GM12878 (cell line): ENCODE measurements around the gene ADGRL3. TPM values are rescaled to one million over a fixed set of nuclear protein-coding genes. Genes with fewer than 3 reads are reported as not detected.

Experiments used
- ATAC-seq: fragments of 200-7000 bp; cut with Tn5 transposase; 3 replicates; pipeline ENCODE4 v1.9.1; 2020; ENCODE audit warnings: mild to moderate bottlenecking, moderate library complexity
- BruUV-seq: library from RNA; stranded (reverse); fragments of 400-500 nt; replicated peaks from 2 replicates; lab custom pipeline; 2021; lab: Mats Ljungman, UMichigan
- CTCF ChIA-PET: fragments of 300-600 bp; sonication (Branson Sonifier 250); formaldehyde crosslinking; extraction: SDS; loops from one replicate; lab custom pipeline; 2021; ENCODE audit warnings: inconsistent platforms; lab: Yijun Ruan, JAX
- POLR2A ChIA-PET: fragments of 350-600 bp; formaldehyde crosslinking; extraction: SDS; loops from one replicate; lab custom pipeline; 2021; ENCODE audit warnings: inconsistent platforms; lab: Charles Lee
- RAD21 ChIA-PET: fragments of 300-600 bp; sonication (Branson Sonifier 250); formaldehyde crosslinking; loops from one replicate; lab custom pipeline; 2023; ENCODE audit warnings: antibody characterized with exemption; ENCODE audit not compliant: unreplicated experiment; lab: Charles Lee
- SMC1A ChIA-PET: fragments of 300-600 bp; sonication (Branson Sonifier 250); formaldehyde crosslinking; loops from one replicate; lab custom pipeline; 2023; ENCODE audit not compliant: unreplicated experiment, uncharacterized antibody; lab: Charles Lee
- DNase-seq: peaks from one replicate; pipeline ENCODE4 v3.0.0-alpha.2; 2011; ENCODE audit warnings: low read depth, low spot score
- FAIRE-seq: peaks from 3 replicates; lab custom pipeline; 2011; peaks lifted over from hg19 to GRCh38; lab: Jason Lieb, UNC
- H2AFZ ChIP-seq: 2 replicates; pipeline ENCODE4 v1.6.0; 2011; ENCODE audit warnings: low read depth, low read length, control low read depth; ENCODE audit not compliant: control insufficient read depth
- H3K27ac ChIP-seq: 2 replicates; pipeline ENCODE4 v1.5.1; 2011; ENCODE audit warnings: control low read depth; ENCODE audit not compliant: control insufficient read depth, insufficient read depth
- H3K27me3 ChIP-seq, 2 experiments: replicated peaks in 1 of 2; 2 replicates each; pipeline versions ENCODE4 v1.6.0 to v1.6.1; 2011; ENCODE audit warnings: low read length in 1 of 2; ENCODE audit not compliant: control insufficient read depth in 2 of 2, insufficient read depth in 2 of 2
- H3K36me3 ChIP-seq, 2 experiments: 2 replicates each; pipeline ENCODE4 v1.5.1; 2011; ENCODE audit warnings: low read length in 1 of 2; ENCODE audit not compliant: control insufficient read depth in 2 of 2, insufficient read depth in 2 of 2
- H3K4me1 ChIP-seq: 2 replicates; pipeline ENCODE4 v1.6.1; 2011; ENCODE audit warnings: mild to moderate bottlenecking, low read length, moderate library complexity, mixed read lengths; ENCODE audit not compliant: control insufficient read depth, insufficient read depth
- H3K4me2 ChIP-seq: 2 replicates; pipeline ENCODE4 v1.6.0; 2011; ENCODE audit warnings: control low read depth; ENCODE audit not compliant: control insufficient read depth, insufficient read depth
- H3K4me3 ChIP-seq: fragments of 200-600 bp; sonication (generic); 2 replicates; pipeline ENCODE4 v1.5.1; 2016
- H3K79me2 ChIP-seq: 2 replicates; pipeline ENCODE4 v1.6.0; 2011; ENCODE audit warnings: low read length; ENCODE audit not compliant: control insufficient read depth, insufficient read depth
- H3K9ac ChIP-seq: 2 replicates; pipeline ENCODE4 v1.8.0; 2011; ENCODE audit warnings: low read length, control low read depth, mixed read lengths; ENCODE audit not compliant: control insufficient read depth, insufficient read depth
- H3K9me3 ChIP-seq: replicated peaks from 3 replicates; pipeline ENCODE4 v1.5.1; 2011; ENCODE audit warnings: mild to moderate bottlenecking, low read length; ENCODE audit not compliant: control insufficient read depth, insufficient read depth
- H4K20me1 ChIP-seq: 2 replicates; pipeline ENCODE4 v1.6.0; 2011; ENCODE audit not compliant: control insufficient read depth, insufficient read depth
- ATF7 ChIP-seq: fragments of 450-650 bp; IDR thresholded peaks from 2 replicates; pipeline ENCODE4 v1.6.1; 2016; ENCODE audit warnings: low read depth, mild to moderate bottlenecking
- BRCA1 ChIP-seq: IDR thresholded peaks from 2 replicates; pipeline ENCODE4 v1.6.1; 2011; ENCODE audit warnings: low read depth, low read length, improper control_type of control experiment
- CBX5 ChIP-seq: sonication (generic); IDR thresholded peaks from 2 replicates; pipeline ENCODE4 v1.6.1; 2016; ENCODE audit warnings: low read depth, moderate library complexity, mild to moderate bottlenecking, inconsistent platforms
- FOXK2 ChIP-seq: fragments of 450-650 bp; IDR thresholded peaks from 2 replicates; pipeline ENCODE4 v1.6.1; 2017; ENCODE audit warnings: mild to moderate bottlenecking, moderate library complexity
- JUNB ChIP-seq: IDR thresholded peaks from 2 replicates; pipeline ENCODE4 v1.6.1; 2016; ENCODE audit warnings: antibody characterized with exemption, mild to moderate bottlenecking
- MYB ChIP-seq: fragments of 150-350 bp; IDR thresholded peaks from 2 replicates; pipeline ENCODE4 v1.6.1; 2014; ENCODE audit warnings: mild to moderate bottlenecking, low read depth, low read length, borderline replicate concordance
- NRF1 ChIP-seq: conservative IDR thresholded peaks from 2 replicates; pipeline ENCODE4 v1.6.1; 2011; ENCODE audit warnings: mild to moderate bottlenecking, low read depth, low read length, improper control_type of control experiment
- SMAD5 ChIP-seq: IDR thresholded peaks from 2 replicates; pipeline ENCODE4 v1.6.1; 2016; ENCODE audit warnings: antibody characterized with exemption, low read depth
- SUPT20H ChIP-seq: IDR thresholded peaks from 2 replicates; pipeline ENCODE4 v1.6.1; 2011; ENCODE audit warnings: low read depth, mild to moderate bottlenecking, low read length, moderate library complexity, borderline replicate concordance; ENCODE audit not compliant: control insufficient read depth
- TCF7 ChIP-seq: IDR thresholded peaks from 2 replicates; pipeline ENCODE4 v1.6.1; 2014; ENCODE audit warnings: antibody characterized with exemption, borderline replicate concordance
- ZNF274 ChIP-seq: IDR thresholded peaks from one replicate; pipeline ENCODE4 v1.8.0; 2011; ENCODE audit not compliant: insufficient read length, insufficient read depth
- WGBS: methylation state at CpG from one replicate; pipeline ENCODE4 v1.1.6; 2016; ENCODE audit warnings: low lambda C conversion rate; ENCODE audit not compliant: insufficient replicate concordance, insufficient coverage; ENCODE audit errors: missing lambda C conversion rate; 5-methylcytosine and 5-hydroxymethylcytosine counted together
- in situ Hi-C: fragments of 300-500 bp; cut with MboI; formaldehyde crosslinking; loops from 9 replicates; pipeline ENCODE4 v1.14.3; 2018; ENCODE audit warnings: mixed read lengths
- intact Hi-C: fragments of 100-400 bp; cut with micrococcal nuclease; formaldehyde crosslinking; loops from one replicate; pipeline ENCODE4 v1.14.2; 2022; ENCODE audit not compliant: unreplicated experiment
- polyA plus RNA-seq, 11 experiments: library from polyadenylated mRNA; depleted of rRNA in 4 of 11; unstranded in 6 of 11; stranded (reverse) in 5 of 11; fragments of >200 nt; fragmentation: Nextera tagmentation in 4 of 11; fragmentation: Illumina TruSeq in 1 of 11; extraction: Ambion mirVana in 4 of 11; extraction: Trizol in 1 of 11; gene quantifications; 1 replicate in 1 of 11; 2 replicates in 10 of 11; pipeline versions ENCODE4 v1.2.1 to v1.2.3, GENCODE V29; 2011 to 2016; ENCODE audit warnings: inconsistent platforms in 2 of 11, missing spikeins in 2 of 11, low read depth in 1 of 11
- total RNA-seq, 4 experiments: library from RNA; depleted of rRNA in 3 of 4; stranded (reverse); fragments of >200 nt in 3 of 4; fragmentation: Illumina TruSeq in 1 of 4; extraction: Trizol in 1 of 4; gene quantifications; 2 replicates each; pipeline versions ENCODE4 v1.2.1 to v1.2.3, GENCODE V29; 2013 to 2021
- TF ChIP-seq, protein P1 (sequence below): IDR thresholded peaks from 2 replicates; pipeline ENCODE4 v1.6.1; 2012; ENCODE audit warnings: low read depth, low read length, improper control_type of control experiment
- TF ChIP-seq, protein P2 (sequence below): IDR thresholded peaks from 2 replicates; pipeline ENCODE4 v1.6.1; 2011; ENCODE audit warnings: mild to moderate bottlenecking, low read depth, low read length, moderate library complexity; ENCODE audit not compliant: insufficient replicate concordance
- TF ChIP-seq, protein P3 (sequence below): fragments of 450-650 bp; IDR thresholded peaks from 2 replicates; pipeline ENCODE4 v1.6.1; 2016; ENCODE audit warnings: mild to moderate bottlenecking
- TF ChIP-seq, protein P4 (sequence below): fragments of 450-650 bp; IDR thresholded peaks from 2 replicates; pipeline ENCODE4 v1.6.1; 2017; ENCODE audit warnings: mild to moderate bottlenecking
- TF ChIP-seq, protein P5 (sequence below): IDR thresholded peaks from 2 replicates; pipeline ENCODE4 v1.6.1; 2012; ENCODE audit warnings: improper control_type of control experiment, low read depth, low read length; ENCODE audit not compliant: insufficient replicate concordance

ADGRL3 gene
- total and polyA plus RNA-seq, 10 of the 15 experiments (the other 5 are each of a cell fraction or from before 2014, with no cell fraction given), result 1.1 TPM; not detected in 9

DNA sequence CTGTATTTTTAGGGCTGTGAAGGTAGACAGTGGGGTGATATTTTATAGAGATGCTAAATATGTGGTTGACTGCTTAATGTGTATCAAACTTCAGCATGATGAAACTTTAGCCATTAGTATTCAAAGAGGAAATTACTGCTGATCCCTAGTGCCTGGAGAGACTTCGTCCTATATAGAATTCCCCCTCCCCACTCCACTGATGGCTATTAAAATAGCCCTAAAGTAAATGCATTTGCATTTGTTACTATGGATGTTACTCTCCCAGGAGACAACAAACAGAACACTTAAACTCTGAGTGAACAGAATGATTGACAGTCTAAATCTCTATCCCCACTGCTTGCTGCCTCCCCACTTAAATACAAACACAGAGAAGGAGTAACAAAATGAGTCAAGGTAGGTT is 39.1 kb downstream of the ADGRL3 start:
- no peak overlapping the region for H2AFZ ChIP-seq
- no peaks in the 10 kb centered on the region for H3K9me3 ChIP-seq
- intact Hi-C loops, result no loop called here
- H3K27ac ChIP-seq, result no peak overlapping the region
- no peaks in the 10 kb centered on the region for H3K27me3 ChIP-seq
- DNase-seq (no peak), ATAC-seq (no peak), FAIRE-seq (no peak)
- H4K20me1 ChIP-seq, result no peaks in the 10 kb centered on the region
- H3K36me3 ChIP-seq, result no peaks in the 10 kb centered on the region
- 0% methylated on average over 1 of the region's 1 CpG for WGBS
- POLR2A ChIA-PET, result no interaction called here
- CTCF ChIA-PET, result no interaction called here
- no peak overlapping the region for H3K4me3 ChIP-seq
- BruUV-seq, result no TSS peak
- no peak overlapping the region for H3K4me2 ChIP-seq
- no peaks in the 10 kb centered on the region for H3K4me1 ChIP-seq
- no peaks in the 10 kb centered on the region for H3K79me2 ChIP-seq
- SMC1A ChIA-PET, result no interaction called here
- no peak overlapping the region for H3K9ac ChIP-seq
- in situ Hi-C loops, result no loop called here
- RAD21 ChIA-PET, result no interaction called here
- TF ChIP-seq, protein P1, sequence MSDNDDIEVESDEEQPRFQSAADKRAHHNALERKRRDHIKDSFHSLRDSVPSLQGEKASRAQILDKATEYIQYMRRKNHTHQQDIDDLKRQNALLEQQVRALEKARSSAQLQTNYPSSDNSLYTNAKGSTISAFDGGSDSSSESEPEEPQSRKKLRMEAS, result no peak
- TF ChIP-seq, protein P2, sequence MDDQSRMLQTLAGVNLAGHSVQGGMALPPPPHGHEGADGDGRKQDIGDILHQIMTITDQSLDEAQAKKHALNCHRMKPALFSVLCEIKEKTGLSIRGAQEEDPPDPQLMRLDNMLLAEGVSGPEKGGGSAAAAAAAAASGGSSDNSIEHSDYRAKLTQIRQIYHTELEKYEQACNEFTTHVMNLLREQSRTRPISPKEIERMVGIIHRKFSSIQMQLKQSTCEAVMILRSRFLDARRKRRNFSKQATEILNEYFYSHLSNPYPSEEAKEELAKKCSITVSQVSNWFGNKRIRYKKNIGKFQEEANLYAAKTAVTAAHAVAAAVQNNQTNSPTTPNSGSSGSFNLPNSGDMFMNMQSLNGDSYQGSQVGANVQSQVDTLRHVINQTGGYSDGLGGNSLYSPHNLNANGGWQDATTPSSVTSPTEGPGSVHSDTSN, result no peak
- TF ChIP-seq FOXK2 (no peak), NRF1 (no peak), ZNF274 (no peak), MYB (no peak), ATF7 (no peak), SMAD5 (no peak), BRCA1 (no peak), TCF7 (no peak), JUNB (no peak), CBX5 (no peak), SUPT20H (no peak)
- TF ChIP-seq, protein P3, sequence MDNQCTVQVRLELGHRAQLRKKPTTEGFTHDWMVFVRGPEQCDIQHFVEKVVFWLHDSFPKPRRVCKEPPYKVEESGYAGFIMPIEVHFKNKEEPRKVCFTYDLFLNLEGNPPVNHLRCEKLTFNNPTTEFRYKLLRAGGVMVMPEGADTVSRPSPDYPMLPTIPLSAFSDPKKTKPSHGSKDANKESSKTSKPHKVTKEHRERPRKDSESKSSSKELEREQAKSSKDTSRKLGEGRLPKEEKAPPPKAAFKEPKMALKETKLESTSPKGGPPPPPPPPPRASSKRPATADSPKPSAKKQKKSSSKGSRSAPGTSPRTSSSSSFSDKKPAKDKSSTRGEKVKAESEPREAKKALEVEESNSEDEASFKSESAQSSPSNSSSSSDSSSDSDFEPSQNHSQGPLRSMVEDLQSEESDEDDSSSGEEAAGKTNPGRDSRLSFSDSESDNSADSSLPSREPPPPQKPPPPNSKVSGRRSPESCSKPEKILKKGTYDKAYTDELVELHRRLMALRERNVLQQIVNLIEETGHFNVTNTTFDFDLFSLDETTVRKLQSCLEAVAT, result no peak
- TF ChIP-seq, protein P4, sequence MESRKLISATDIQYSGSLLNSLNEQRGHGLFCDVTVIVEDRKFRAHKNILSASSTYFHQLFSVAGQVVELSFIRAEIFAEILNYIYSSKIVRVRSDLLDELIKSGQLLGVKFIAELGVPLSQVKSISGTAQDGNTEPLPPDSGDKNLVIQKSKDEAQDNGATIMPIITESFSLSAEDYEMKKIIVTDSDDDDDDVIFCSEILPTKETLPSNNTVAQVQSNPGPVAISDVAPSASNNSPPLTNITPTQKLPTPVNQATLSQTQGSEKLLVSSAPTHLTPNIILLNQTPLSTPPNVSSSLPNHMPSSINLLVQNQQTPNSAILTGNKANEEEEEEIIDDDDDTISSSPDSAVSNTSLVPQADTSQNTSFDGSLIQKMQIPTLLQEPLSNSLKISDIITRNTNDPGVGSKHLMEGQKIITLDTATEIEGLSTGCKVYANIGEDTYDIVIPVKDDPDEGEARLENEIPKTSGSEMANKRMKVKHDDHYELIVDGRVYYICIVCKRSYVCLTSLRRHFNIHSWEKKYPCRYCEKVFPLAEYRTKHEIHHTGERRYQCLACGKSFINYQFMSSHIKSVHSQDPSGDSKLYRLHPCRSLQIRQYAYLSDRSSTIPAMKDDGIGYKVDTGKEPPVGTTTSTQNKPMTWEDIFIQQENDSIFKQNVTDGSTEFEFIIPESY, result no peak
- TF ChIP-seq, protein P5, sequence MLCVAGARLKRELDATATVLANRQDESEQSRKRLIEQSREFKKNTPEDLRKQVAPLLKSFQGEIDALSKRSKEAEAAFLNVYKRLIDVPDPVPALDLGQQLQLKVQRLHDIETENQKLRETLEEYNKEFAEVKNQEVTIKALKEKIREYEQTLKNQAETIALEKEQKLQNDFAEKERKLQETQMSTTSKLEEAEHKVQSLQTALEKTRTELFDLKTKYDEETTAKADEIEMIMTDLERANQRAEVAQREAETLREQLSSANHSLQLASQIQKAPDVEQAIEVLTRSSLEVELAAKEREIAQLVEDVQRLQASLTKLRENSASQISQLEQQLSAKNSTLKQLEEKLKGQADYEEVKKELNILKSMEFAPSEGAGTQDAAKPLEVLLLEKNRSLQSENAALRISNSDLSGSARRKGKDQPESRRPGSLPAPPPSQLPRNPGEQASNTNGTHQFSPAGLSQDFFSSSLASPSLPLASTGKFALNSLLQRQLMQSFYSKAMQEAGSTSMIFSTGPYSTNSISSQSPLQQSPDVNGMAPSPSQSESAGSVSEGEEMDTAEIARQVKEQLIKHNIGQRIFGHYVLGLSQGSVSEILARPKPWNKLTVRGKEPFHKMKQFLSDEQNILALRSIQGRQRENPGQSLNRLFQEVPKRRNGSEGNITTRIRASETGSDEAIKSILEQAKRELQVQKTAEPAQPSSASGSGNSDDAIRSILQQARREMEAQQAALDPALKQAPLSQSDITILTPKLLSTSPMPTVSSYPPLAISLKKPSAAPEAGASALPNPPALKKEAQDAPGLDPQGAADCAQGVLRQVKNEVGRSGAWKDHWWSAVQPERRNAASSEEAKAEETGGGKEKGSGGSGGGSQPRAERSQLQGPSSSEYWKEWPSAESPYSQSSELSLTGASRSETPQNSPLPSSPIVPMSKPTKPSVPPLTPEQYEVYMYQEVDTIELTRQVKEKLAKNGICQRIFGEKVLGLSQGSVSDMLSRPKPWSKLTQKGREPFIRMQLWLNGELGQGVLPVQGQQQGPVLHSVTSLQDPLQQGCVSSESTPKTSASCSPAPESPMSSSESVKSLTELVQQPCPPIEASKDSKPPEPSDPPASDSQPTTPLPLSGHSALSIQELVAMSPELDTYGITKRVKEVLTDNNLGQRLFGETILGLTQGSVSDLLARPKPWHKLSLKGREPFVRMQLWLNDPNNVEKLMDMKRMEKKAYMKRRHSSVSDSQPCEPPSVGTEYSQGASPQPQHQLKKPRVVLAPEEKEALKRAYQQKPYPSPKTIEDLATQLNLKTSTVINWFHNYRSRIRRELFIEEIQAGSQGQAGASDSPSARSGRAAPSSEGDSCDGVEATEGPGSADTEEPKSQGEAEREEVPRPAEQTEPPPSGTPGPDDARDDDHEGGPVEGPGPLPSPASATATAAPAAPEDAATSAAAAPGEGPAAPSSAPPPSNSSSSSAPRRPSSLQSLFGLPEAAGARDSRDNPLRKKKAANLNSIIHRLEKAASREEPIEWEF, result no peak
